Left ventricle myocardium inferior (tissue), 1 donor: Measurements from ENCODE around the gene PRR14. TPM values are rescaled to one million over a fixed set of nuclear protein-coding genes. Genes with fewer than 3 reads are reported as not detected.
"Not testable (repeated sequence)": the region's sequence is repeated elsewhere in the genome, so short reads cannot be mapped to it uniquely, and the experiment has no call there.

Experiments
- DNase-seq: peaks from one replicate; pipeline ENCODE4 v3.0.0-alpha.2; 2020
- H3K27ac ChIP-seq: fragments of 200-600 bp; replicated peaks from 2 replicates; pipeline ENCODE4 v1.8.0; 2021
- H3K27me3 ChIP-seq: fragments of 200-600 bp; 2 replicates; pipeline ENCODE4 v1.8.0; 2021; ENCODE audit warnings: low read depth
- H3K36me3 ChIP-seq: fragments of 200-600 bp; 2 replicates; pipeline ENCODE4 v1.8.0; 2021
- H3K4me1 ChIP-seq: fragments of 200-600 bp; 2 replicates; pipeline ENCODE4 v1.8.0; 2021
- H3K4me3 ChIP-seq: fragments of 200-600 bp; 2 replicates; pipeline ENCODE4 v1.8.0; 2021; ENCODE audit warnings: mild to moderate bottlenecking, moderate library complexity
- H3K9me3 ChIP-seq: fragments of 200-600 bp; replicated peaks from 2 replicates; pipeline ENCODE4 v1.8.0; 2021
- CTCF ChIP-seq: fragments of 200-600 bp; IDR thresholded peaks from 2 replicates; pipeline ENCODE4 v1.8.0; 2021; ENCODE audit warnings: antibody characterized with exemption, mild to moderate bottlenecking, borderline replicate concordance
- intact Hi-C: fragments of 100-400 bp; cut with micrococcal nuclease; formaldehyde crosslinking; loops from one replicate; pipeline ENCODE4 v1.11.0; 2022
- total RNA-seq: library from RNA; stranded (reverse); fragmentation: NEBNext Ultra II Directional; extraction: Animal tissue kit (Norgen Biotek cat#: 25700); gene quantifications from one replicate; pipeline ENCODE4 v1.2.1, GENCODE V29; 2021
- donor health status: DM: no; HTN: yes; CAD: no; lungs with severe emphysema.

The PRR14 gene
- total RNA-seq, 1 donor from 2014 or later = 15.4 TPM

GRCh38 chr16:30623536-30624283 is 27.1 kb upstream of the PRR14 start:
- Histone ChIP-seq H3K4me3 (no peak overlapping the region), H3K4me1 (no peaks in the 10 kb centered on the region), H3K9me3 (no peaks in the 10 kb centered on the region), H3K27me3 (peaks cover 11% of the 10 kb centered on the region), H3K27ac (no peak overlapping the region), H3K36me3 (no peaks in the 10 kb centered on the region)
- no peak for TF ChIP-seq CTCF
- DNase-seq = no peak
- intact Hi-C loops = no loop called here

GRCh38 chr16:30626236-30626635 is 24.5 kb upstream of the PRR14 start:
- Histone ChIP-seq H3K27ac (no peak overlapping the region), H3K36me3 (no peaks in the 10 kb centered on the region), H3K4me3 (no peak overlapping the region), H3K9me3 (no peaks in the 10 kb centered on the region), H3K27me3 (peaks cover 11% of the 10 kb centered on the region), H3K4me1 (no peaks in the 10 kb centered on the region)
- TF ChIP-seq CTCF = no peak
- no peak for DNase-seq
- intact Hi-C loops = no loop called here

- peak; percentile 92 for TF ChIP-seq CTCF
- Histone ChIP-seq H3K27me3 (peaks cover 3% of the 10 kb centered on the region), H3K27ac (peak overlapping the region; percentile 75), H3K9me3 (no peaks in the 10 kb centered on the region), H3K36me3 (no peaks in the 10 kb centered on the region), H3K4me1 (peaks cover 5% of the 10 kb centered on the region), H3K4me3 (peak overlapping the region; percentile 43)
- intact Hi-C loops = no loop called here
- DNase-seq = peak; percentile 88
Measured at GRCh38 chr16:30628628-30629540, 21.9 kb upstream of the PRR14 start.

- H3K27ac ChIP-seq, DNase-seq, H3K9me3 ChIP-seq, H3K36me3 ChIP-seq, H3K27me3 ChIP-seq, intact Hi-C loops, H3K4me3 ChIP-seq: not testable (repeated sequence)
- H3K4me1 ChIP-seq = peaks cover 20% of the 10 kb centered on the region
Measured at GRCh38 chr16:30632454-30632853, 18.3 kb upstream of the PRR14 start.

- no peak for DNase-seq
- intact Hi-C loops = no loop called here
- TF ChIP-seq CTCF = no peak
- H3K36me3 ChIP-seq = no peaks in the 10 kb centered on the region
- peak overlapping the region; percentile 81 for H3K4me3 ChIP-seq
- H3K4me1 ChIP-seq = peaks cover 20% of the 10 kb centered on the region
- no peaks in the 10 kb centered on the region for H3K27me3 ChIP-seq
- H3K9me3 ChIP-seq = no peaks in the 10 kb centered on the region
- H3K27ac ChIP-seq = peak overlapping the region; percentile 92
Measured at GRCh38 chr16:30633526-30633925, 17.2 kb upstream of the PRR14 start.
